Inferior parietal cortex (tissue), 1 donor: ENCODE data around the gene LOXL4.

ENCODE experiments used
- DNase-seq: peaks from one replicate; pipeline ENCODE4 v3.0.0-alpha.2; 2016; ENCODE audit errors: extremely low spot score

LOXL4 gene

DNA sequence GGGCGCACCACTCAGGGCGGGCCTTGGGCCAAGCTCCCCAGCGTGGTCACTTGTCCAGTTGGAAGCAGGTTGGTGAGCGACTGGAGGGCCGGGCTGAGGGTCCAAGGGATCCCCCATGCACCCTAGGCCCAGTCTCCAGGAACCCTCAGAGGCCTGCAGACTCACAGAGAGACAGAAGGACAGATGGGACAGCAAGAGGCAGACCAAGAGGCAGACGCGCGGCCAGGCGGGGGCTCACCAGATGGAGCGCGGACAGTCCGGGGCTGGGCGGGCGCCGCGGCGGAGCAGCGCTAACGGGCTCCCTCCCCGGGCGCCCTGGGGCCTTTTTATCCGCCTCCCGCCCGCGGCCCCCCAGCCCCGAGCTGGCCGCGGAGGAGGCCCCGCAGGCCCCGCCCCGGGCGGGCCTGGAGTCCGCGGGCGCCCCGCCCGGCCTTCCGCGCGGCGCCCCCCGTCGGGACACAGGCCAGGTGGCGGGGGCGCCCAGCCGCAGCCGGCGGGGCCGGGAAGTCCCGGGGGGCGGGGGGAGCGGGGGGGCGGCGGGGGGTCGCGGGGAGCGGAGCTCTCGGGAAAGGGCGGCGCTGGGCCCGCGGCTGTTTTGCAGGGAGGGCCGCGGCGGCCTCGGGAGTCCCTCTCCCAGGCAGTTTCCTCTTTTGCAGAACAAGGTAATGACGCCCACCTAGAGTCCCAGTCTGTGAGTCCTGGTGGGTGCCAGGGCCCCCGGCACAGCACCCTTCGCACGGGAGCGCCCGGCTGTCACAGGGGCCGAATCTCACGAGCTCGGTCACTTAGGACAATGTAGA lies at the start of gene LOXL4:
LOXL4 (minus strand) TSS at position 301 of the 800 bp plus-strand sequence. CDS start 5,175 bp downstream, outside the sequence.
- DNase-seq = no peak

GRCh38 chr10:98316661-98317060 lies 48.7 kb upstream of the LOXL4 start:
- DNase-seq = no peak

- no peak for DNase-seq
These were observed 48.2 kb upstream of the LOXL4 start for GRCh38 chr10:98316170-98316569.

- no peak for DNase-seq
These were observed 46.7 kb upstream of the LOXL4 start for GRCh38 chr10:98314532-98315284.

- DNase-seq = no peak
These were observed 45.6 kb upstream of the LOXL4 start for GRCh38 chr10:98313598-98313997.

GRCh38 chr10:98312822-98313221 lies 44.8 kb upstream of the LOXL4 start:
- no peak for DNase-seq

GRCh38 chr10:98312349-98312748 lies 44.4 kb upstream of the LOXL4 start:
- no peak for DNase-seq

DNA sequence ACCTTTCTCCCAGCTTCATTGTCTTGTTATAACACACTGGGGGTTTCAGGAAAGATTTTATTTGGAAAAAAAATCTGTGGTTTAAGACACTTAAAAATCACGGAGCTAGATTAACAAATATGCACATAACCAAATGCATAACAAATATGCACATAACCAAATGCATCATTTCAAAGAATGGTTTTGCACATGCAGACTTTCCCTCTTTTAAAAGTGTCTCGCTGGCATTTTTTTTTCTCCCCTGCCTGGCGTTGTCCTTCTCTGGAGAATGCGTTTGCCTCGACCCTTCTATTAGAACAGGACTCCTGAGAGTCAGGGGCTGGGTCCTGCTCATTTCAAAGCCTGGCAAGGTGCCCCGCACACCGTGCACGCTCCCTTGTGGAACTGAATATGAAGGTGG lies 42.7 kb upstream of the LOXL4 start:
- no peak for DNase-seq

GRCh38 chr10:98309366-98310355 lies 41.7 kb upstream of the LOXL4 start:
- DNase-seq = peak; percentile 69

DNA sequence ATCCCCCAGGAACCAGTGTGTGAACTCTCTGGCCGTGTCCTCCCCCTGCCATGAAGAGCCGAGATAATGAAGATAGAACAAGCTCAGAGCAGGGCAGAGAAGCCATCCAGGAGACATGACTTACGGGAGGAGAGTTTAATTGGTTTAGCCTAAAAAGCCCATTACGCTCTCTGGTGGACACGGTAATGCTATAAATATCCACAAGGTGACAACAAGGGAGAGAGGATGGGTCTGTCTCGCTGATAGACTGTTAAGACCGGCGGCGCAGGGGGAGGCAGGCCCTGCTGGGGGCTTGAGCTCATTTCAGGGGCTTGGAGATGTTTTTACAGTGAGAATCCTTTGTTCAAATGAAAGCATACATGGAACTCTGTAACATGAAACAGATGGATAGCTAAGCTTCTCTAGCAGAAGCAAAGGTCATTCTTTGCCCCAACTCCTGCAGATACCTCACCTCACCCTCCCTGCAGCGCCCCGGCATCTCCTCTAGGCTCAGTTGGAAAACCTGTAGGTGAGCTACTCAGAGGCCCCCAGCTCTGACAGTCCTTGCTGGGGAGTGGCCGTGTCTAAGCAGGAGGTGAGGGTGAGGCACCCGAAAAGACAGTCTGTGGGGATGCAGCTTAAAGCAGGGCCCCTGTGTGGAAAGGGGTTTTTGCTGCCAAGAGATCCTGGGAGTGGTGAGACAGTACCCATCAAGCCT lies 40.8 kb upstream of the LOXL4 start:
- DNase-seq = no peak

GRCh38 chr10:98307916-98308541 lies 40.0 kb upstream of the LOXL4 start:
- no peak for DNase-seq

- DNase-seq = no peak
These were observed 38.5 kb upstream of the LOXL4 start for GRCh38 chr10:98306501-98306900.

GRCh38 chr10:98303569-98303968 lies 35.6 kb upstream of the LOXL4 start:
- DNase-seq = no peak

DNA sequence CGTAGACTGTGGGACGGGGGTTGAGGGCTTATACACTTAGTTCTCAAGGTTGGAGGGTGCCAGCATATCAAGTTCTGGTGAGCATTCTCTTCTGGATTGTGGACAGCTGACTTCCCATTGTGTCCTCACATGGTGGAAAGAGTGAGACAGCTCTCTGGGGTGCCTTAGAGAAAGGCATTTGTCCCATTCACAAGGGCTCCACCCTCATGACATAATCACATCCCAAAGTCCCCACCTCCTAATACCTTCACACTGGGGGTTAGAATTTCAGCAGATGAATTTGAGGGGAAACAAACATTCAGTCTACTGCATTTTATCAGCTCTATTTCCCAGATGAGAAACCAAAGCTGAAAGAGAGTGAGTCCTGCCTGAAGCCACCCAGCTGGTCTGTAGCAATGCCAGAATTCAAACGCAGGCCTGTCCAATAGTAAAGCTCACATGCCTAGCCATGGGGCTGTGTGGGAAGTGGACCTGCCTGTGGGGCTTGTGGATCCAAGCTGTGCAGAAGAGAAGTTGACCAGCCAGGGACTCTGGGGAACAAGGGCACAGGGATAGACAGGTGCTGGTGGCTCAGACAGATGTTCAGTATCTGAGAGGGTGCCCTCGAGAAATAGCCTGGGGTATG lies 34.9 kb upstream of the LOXL4 start:
- no peak for DNase-seq

DNA sequence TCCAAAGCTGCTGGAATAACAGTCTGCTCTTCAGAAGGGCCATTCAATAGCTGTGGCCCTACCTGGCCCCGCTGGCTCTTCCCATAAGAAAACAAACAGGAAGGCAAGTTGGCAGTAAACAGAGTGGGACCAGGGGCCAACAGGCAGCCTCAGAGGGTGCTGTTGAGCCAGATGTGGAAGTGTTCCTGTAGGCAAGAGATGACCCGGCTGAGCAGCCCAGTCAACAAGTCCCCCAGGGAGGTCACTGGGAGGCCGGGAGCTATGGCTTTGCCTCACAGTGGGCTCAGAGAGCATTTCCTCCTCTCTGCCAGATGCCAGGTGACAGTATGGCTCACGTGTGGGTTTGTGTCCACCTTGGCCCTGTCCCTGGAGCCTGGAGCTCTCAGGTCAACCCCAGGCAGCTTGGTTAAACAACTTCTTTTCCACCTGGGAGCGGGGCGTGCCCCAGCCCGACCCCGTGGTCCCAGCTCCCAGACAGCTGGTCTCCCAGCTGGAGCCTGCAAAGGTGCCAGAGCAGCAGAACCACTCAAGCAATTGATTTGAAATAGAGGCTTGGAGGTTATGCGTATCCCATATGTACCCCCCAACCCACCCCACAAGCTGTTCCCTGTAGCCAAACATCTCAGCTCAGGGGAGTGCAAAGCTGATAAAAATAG lies 33.8 kb upstream of the LOXL4 start:
- DNase-seq = no peak

DNA sequence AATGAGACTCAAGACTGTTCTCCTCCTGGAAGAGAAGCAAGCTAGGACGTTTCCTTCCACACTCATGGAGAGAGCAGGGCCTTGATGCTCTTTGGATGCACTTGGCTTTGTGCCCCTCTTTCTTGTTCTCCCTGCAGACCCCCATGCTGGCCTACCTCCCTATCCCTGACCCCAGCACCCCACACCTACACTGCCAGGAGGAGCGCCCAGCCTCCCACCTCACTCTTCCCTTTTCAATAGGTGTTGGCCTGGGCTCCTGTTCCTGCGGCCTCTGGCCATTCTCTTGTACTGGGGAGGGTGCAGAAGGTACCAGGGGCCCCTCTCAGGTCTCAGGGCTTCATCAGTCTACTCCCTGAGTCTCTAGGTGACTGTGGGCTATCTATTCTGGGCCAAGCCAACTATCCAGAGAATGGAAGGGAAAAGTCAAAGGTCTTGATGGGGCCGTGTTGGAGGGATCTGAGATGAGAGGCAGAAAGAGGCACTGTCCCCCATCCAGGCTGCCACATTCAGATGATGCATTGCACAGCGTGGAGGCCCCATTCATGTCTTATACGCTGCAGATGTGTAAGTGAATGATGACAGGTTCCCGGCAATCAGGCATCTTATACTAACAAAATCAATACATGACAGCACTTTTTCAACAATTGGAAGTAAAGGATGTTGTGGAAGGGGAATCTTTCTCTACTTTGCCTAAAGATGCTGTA lies 32.7 kb upstream of the LOXL4 start:
- no peak for DNase-seq

- no peak for DNase-seq
These were observed 31.3 kb upstream of the LOXL4 start for GRCh38 chr10:98299341-98299740.

GRCh38 chr10:98296524-98296923 lies 28.5 kb upstream of the LOXL4 start:
- no peak for DNase-seq

DNA sequence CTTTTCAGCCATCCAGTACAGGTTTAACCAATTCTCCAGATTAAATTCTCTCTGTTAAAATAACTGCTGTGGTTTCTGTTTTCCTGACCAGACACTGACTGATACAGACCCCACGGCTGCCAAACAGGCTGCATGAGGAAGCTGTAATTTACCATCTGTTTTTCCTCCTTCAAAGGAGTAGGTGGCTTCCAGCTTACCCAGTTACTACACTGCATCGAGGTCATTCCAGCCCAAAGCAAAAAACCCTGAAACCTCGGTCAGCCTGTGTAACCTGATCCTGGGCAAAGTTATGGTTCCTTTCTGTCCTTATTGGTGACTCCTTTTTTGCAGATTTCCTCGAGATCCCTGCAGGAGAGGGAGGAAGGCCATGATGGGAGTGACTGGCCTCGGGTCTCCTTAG lies 27.9 kb upstream of the LOXL4 start:
- no peak for DNase-seq
